HG02852 (cell line): Measurements from ENCODE around the gene SLC22A31.
A peak's percentile ranks its signal among the peaks of the same experiment; 100 is the strongest.
"Not testable (repeated sequence)": the region's sequence is repeated elsewhere in the genome, so short reads cannot be mapped to it uniquely, and the experiment has no call there.

Experiments
- ATAC-seq: cut with Tn5 transposase; IDR thresholded peaks from one replicate; pipeline ENCODE4 v1.9.1; 2021; ENCODE audit warnings: mild to moderate bottlenecking, moderate library complexity; ENCODE audit not compliant: unreplicated experiment

The SLC22A31 gene

GRCh38 chr16:89200124-89200849 is at the start of gene SLC22A31:
Gene SLC22A31 (minus strand): TSS chr16:89200537. CDS start chr16:89200501, 36 bp downstream.
- ATAC-seq, result no peak

GRCh38 chr16:89248196-89248982 is 48.1 kb upstream of the SLC22A31 start:
- no peak for ATAC-seq

- ATAC-seq, result not testable (repeated sequence)
Observed at GRCh38 chr16:89247734-89248075, 47.4 kb upstream of the SLC22A31 start.

GRCh38 chr16:89246903-89247733 is 46.8 kb upstream of the SLC22A31 start:
- peak; percentile 65 for ATAC-seq

- ATAC-seq, result no peak
Observed at GRCh38 chr16:89246383-89246902, 46.1 kb upstream of the SLC22A31 start.

GRCh38 chr16:89244754-89245153 is 44.4 kb upstream of the SLC22A31 start:
- ATAC-seq, result no peak

- ATAC-seq, result not testable (repeated sequence)
Observed at GRCh38 chr16:89244264-89244663, 43.9 kb upstream of the SLC22A31 start.

GRCh38 chr16:89243664-89244063 is 43.3 kb upstream of the SLC22A31 start:
- no peak for ATAC-seq

- no peak for ATAC-seq
Observed at GRCh38 chr16:89242795-89243200, 42.5 kb upstream of the SLC22A31 start.

GRCh38 chr16:89241187-89242007 is 41.1 kb upstream of the SLC22A31 start:
- ATAC-seq, result peak; percentile 46

- ATAC-seq, result no peak
Observed at GRCh38 chr16:89237733-89238132, 37.4 kb upstream of the SLC22A31 start.

- no peak for ATAC-seq
Observed at GRCh38 chr16:89233678-89234490, 33.5 kb upstream of the SLC22A31 start.

GRCh38 chr16:89232107-89232506 is 31.8 kb upstream of the SLC22A31 start:
- ATAC-seq, result no peak

GRCh38 chr16:89230255-89230654 is 29.9 kb upstream of the SLC22A31 start:
- ATAC-seq, result no peak

GRCh38 chr16:89224665-89225064 is 24.3 kb upstream of the SLC22A31 start:
- no peak for ATAC-seq

GRCh38 chr16:89222931-89223330 is 22.6 kb upstream of the SLC22A31 start:
- ATAC-seq, result no peak

- ATAC-seq, result no peak
Observed at GRCh38 chr16:89221604-89222003, 21.3 kb upstream of the SLC22A31 start.

- ATAC-seq, result no peak
Observed at GRCh38 chr16:89219365-89219764, 19.0 kb upstream of the SLC22A31 start.

GRCh38 chr16:89217388-89218191 is 17.3 kb upstream of the SLC22A31 start, which contains the start of gene ZNF778:
Gene ZNF778 (plus strand): TSS chr16:89217703. CDS start chr16:89221128, 3,425 bp downstream.
- peak; percentile 88 for ATAC-seq
